ENCODE measurements around the gene FBXO45.
A peak's percentile ranks its signal among the peaks of the same experiment; 100 is the strongest.
"Not testable (repeated sequence)": the region's sequence is repeated elsewhere in the genome, so short reads cannot be mapped to it uniquely, and the experiment has no call there.

Gene FBXO45

DNA sequence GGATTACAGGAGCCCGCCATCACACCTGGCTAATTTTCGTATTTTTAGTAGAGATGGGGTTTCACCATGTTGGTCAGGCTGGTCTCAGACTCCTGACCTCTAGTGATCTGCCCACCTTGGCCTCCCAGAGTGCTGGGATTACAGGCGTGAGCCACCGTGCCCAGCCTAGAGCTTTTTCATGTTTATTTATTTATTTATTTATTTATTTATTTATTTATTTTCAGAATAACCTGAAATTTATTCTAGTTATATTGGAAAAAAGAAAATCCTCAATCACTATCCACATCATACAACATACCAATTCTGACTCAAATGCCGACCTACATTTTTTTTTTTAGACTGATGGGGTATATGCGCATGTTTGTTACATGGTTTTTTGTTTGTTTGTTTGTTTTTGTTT lies 46.8 kb downstream of the FBXO45 start:
- peaks cover 37% of the 10 kb centered on the region for H3K4me1 Mint-ChIP-seq (ENCODE audit: low read depth)
- H3K27ac Mint-ChIP-seq; H3K9me3 Mint-ChIP-seq; DNase-seq (ENCODE audit: low spot score); H3K4me3 Mint-ChIP-seq; H3K27me3 Mint-ChIP-seq (ENCODE audit: low read depth); H3K36me3 Mint-ChIP-seq (ENCODE audit: low read depth): not testable (repeated sequence)

GRCh38 chr3:196617256-196617655 lies 48.8 kb downstream of the FBXO45 start:
- no peaks in the 10 kb centered on the region for H3K36me3 Mint-ChIP-seq (ENCODE audit: low read depth)
- no peak for DNase-seq (ENCODE audit: low spot score)
- no peaks in the 10 kb centered on the region for H3K9me3 Mint-ChIP-seq
- no peaks in the 10 kb centered on the region for H3K27me3 Mint-ChIP-seq (ENCODE audit: low read depth)
- no peak overlapping the region for H3K4me3 Mint-ChIP-seq
- peak overlapping the region; percentile 13 for H3K27ac Mint-ChIP-seq
- H3K4me1 Mint-ChIP-seq (ENCODE audit: low read depth), result peaks cover 26% of the 10 kb centered on the region

DNA sequence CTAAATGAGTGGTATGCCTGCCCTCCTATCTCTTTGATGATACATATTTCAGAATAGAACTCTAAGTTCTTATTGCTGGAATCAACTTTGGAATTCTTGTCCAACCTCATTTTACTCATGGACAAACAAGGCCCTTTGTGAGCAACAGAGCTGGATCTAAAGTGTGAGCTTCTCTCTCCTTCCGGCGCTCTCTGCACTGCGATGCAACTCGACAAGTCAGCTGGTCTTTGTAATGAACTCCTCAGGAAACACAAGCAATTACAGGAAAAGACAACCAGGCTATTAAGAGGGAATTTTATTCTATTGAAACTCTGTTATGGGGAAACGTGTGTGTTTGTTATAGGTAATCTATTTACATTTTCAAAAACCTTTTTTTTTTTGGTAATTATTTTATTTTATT lies 50.8 kb downstream of the FBXO45 start:
- Mint-ChIP-seq H3K36me3 (ENCODE audit: low read depth) (peaks cover under 1% of the 10 kb centered on the region), H3K9me3 (no peaks in the 10 kb centered on the region), H3K4me1 (ENCODE audit: low read depth) (peaks cover 21% of the 10 kb centered on the region), H3K27me3 (ENCODE audit: low read depth) (no peaks in the 10 kb centered on the region), H3K27ac (peak overlapping the region; percentile 78), H3K4me3 (no peak overlapping the region)
- DNase-seq (ENCODE audit: low spot score), result no peak

GRCh38 chr3:196619627-196620026 lies 51.2 kb downstream of the FBXO45 start:
- not testable (repeated sequence) for H3K36me3 Mint-ChIP-seq (ENCODE audit: low read depth); H3K27me3 Mint-ChIP-seq (ENCODE audit: low read depth); DNase-seq (ENCODE audit: low spot score); H3K9me3 Mint-ChIP-seq; H3K4me3 Mint-ChIP-seq
- H3K4me1 Mint-ChIP-seq (ENCODE audit: low read depth), result peaks cover 25% of the 10 kb centered on the region
- H3K27ac Mint-ChIP-seq, result peak overlapping the region; percentile 20

- no peak for DNase-seq (ENCODE audit: low spot score)
- H3K27ac Mint-ChIP-seq, result peak overlapping the region; percentile 37
- no peaks in the 10 kb centered on the region for H3K27me3 Mint-ChIP-seq (ENCODE audit: low read depth)
- no peak overlapping the region for H3K4me3 Mint-ChIP-seq
- H3K9me3 Mint-ChIP-seq, result no peaks in the 10 kb centered on the region
- peaks cover 4% of the 10 kb centered on the region for H3K36me3 Mint-ChIP-seq (ENCODE audit: low read depth)
- H3K4me1 Mint-ChIP-seq (ENCODE audit: low read depth), result peaks cover 30% of the 10 kb centered on the region
Observed at GRCh38 chr3:196620161-196620604, 51.7 kb downstream of the FBXO45 start.

GRCh38 chr3:196620684-196621083 lies 52.2 kb downstream of the FBXO45 start:
- no peak overlapping the region for H3K4me3 Mint-ChIP-seq

GRCh38 chr3:196621611-196622010 lies 53.2 kb downstream of the FBXO45 start:
- Mint-ChIP-seq H3K27me3 (ENCODE audit: low read depth) (no peaks in the 10 kb centered on the region), H3K27ac (no peak overlapping the region), H3K9me3 (no peaks in the 10 kb centered on the region), H3K4me3 (no peak overlapping the region), H3K4me1 (ENCODE audit: low read depth) (peaks cover 37% of the 10 kb centered on the region), H3K36me3 (ENCODE audit: low read depth) (peaks cover 7% of the 10 kb centered on the region)
- no peak for DNase-seq (ENCODE audit: low spot score)

More at GRCh38 chr3:196620684-196621083, 52.2 kb downstream of the FBXO45 start:
- Mint-ChIP-seq H3K9me3 (no peaks in the 10 kb centered on the region), H3K27ac (peak overlapping the region; percentile 37), H3K36me3 (ENCODE audit: low read depth) (peaks cover 7% of the 10 kb centered on the region), H3K4me1 (ENCODE audit: low read depth) (peaks cover 33% of the 10 kb centered on the region), H3K27me3 (ENCODE audit: low read depth) (no peaks in the 10 kb centered on the region)
- DNase-seq (ENCODE audit: low spot score), result no peak

DNA sequence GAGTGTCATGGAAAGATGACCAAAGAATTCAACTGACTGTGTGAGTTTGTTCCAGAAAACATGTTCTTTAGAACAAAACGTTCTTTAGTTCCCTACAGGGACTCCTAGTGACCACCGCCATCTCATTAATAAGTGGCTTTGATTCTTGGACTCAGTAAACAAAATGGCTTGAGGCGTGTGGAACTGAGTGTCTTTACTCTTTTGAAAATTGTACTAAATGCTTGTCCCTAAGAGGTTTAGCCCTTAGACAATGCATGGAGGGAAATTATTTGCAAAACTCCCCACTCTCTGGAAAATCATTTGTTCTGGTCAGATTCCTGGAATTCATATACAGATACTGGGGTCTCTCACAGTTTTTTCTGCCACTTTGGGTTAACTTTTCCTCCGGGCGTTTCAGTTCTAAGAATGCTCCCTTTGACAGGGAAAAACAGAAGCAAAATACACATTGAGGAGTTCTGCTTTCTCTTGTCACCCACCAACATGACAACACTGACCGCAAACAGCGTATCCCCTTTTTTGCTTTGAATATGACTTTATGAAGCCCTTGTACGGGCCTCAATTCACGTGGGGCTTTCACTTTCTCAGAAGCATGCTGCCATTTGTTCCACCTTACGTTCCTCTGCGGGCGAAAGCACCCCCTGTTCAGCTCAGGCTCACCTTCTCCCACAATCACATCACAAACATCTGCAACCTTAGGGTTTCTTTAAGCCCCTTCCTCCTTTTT lies 55.8 kb downstream of the FBXO45 start:
- DNase-seq (ENCODE audit: low spot score), result peak; percentile 66
- Mint-ChIP-seq H3K4me3 (peak overlapping the region; percentile 77), H3K27me3 (ENCODE audit: low read depth) (no peaks in the 10 kb centered on the region), H3K4me1 (ENCODE audit: low read depth) (peaks cover 38% of the 10 kb centered on the region), H3K27ac (peak overlapping the region; percentile 86), H3K36me3 (ENCODE audit: low read depth) (peaks cover 7% of the 10 kb centered on the region), H3K9me3 (no peaks in the 10 kb centered on the region)

DNA sequence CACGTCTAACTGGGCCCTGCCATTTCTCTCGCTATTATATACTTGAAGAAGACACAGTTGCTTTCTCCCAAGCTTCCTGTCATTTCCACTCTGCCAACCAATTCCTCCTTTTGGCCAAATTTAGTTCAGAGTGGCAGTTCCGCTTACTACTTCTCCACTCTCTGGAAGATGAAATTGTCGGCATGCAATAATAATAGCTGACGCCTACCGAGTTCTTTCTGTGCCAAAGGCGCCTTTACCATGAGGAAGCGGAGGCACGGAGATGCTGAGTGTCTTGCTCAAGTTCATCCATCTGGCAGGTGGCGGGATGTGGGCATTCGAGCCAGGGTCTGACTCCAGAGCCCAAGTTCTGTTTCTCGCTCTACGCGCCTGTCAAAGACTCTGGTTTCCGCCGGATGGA lies 56.4 kb downstream of the FBXO45 start:
- no peak for DNase-seq (ENCODE audit: low spot score)
- H3K27me3 Mint-ChIP-seq (ENCODE audit: low read depth), result no peaks in the 10 kb centered on the region
- peak overlapping the region; percentile 77 for H3K4me3 Mint-ChIP-seq
- peaks cover 7% of the 10 kb centered on the region for H3K36me3 Mint-ChIP-seq (ENCODE audit: low read depth)
- H3K9me3 Mint-ChIP-seq, result no peaks in the 10 kb centered on the region
- H3K27ac Mint-ChIP-seq, result peak overlapping the region; percentile 86
- H3K4me1 Mint-ChIP-seq (ENCODE audit: low read depth), result peaks cover 42% of the 10 kb centered on the region

DNA sequence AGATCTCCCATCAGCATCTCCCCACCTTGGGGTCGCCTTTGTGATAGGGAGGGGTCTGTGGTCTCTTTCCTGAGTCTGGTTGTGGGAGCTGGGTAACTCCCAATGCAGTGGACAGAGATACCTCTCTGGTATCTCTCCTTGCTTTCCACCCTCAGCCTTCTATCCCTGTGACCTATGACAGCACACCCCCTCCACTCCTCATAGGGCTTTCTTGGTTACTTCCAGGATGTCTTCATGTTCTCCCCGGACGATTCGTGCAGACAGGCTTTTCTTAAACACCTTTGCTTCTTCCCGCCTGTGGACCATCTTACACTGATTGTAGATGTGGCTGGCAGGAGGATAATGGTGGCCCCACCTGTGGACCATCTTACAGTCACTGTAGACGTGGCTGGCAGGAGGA lies 56.9 kb downstream of the FBXO45 start:
- H3K27ac Mint-ChIP-seq, result peak overlapping the region; percentile 86
- DNase-seq (ENCODE audit: low spot score), result no peak
- no peaks in the 10 kb centered on the region for H3K9me3 Mint-ChIP-seq
- no peaks in the 10 kb centered on the region for H3K27me3 Mint-ChIP-seq (ENCODE audit: low read depth)
- peak overlapping the region; percentile 77 for H3K4me3 Mint-ChIP-seq
- H3K36me3 Mint-ChIP-seq (ENCODE audit: low read depth), result peaks cover 7% of the 10 kb centered on the region
- H3K4me1 Mint-ChIP-seq (ENCODE audit: low read depth), result peaks cover 46% of the 10 kb centered on the region

GRCh38 chr3:196627918-196628231 lies 59.4 kb downstream of the FBXO45 start:
- Mint-ChIP-seq H3K36me3 (ENCODE audit: low read depth) (peaks cover 8% of the 10 kb centered on the region), H3K27ac (no peak overlapping the region), H3K9me3 (no peaks in the 10 kb centered on the region), H3K4me3 (no peak overlapping the region), H3K4me1 (ENCODE audit: low read depth) (peaks cover 56% of the 10 kb centered on the region), H3K27me3 (ENCODE audit: low read depth) (no peaks in the 10 kb centered on the region)
- no peak for DNase-seq (ENCODE audit: low spot score)

- Mint-ChIP-seq H3K9me3 (no peaks in the 10 kb centered on the region), H3K4me1 (ENCODE audit: low read depth) (peaks cover 57% of the 10 kb centered on the region), H3K36me3 (ENCODE audit: low read depth) (peaks cover 8% of the 10 kb centered on the region), H3K4me3 (peak overlapping the region; percentile 50), H3K27ac (peak overlapping the region; percentile 98), H3K27me3 (ENCODE audit: low read depth) (no peaks in the 10 kb centered on the region)
- no peak for DNase-seq (ENCODE audit: low spot score)
Observed at GRCh38 chr3:196629228-196629627, 60.8 kb downstream of the FBXO45 start.

- peaks cover 2% of the 10 kb centered on the region for H3K36me3 Mint-ChIP-seq (ENCODE audit: low read depth)
- H3K27me3 Mint-ChIP-seq (ENCODE audit: low read depth), result no peaks in the 10 kb centered on the region
- H3K4me3 Mint-ChIP-seq, result peak overlapping the region; percentile 80
- H3K9me3 Mint-ChIP-seq, result no peaks in the 10 kb centered on the region
- DNase-seq (ENCODE audit: low spot score), result no peak
- peak overlapping the region; percentile 98 for H3K27ac Mint-ChIP-seq
- H3K4me1 Mint-ChIP-seq (ENCODE audit: low read depth), result peaks cover 53% of the 10 kb centered on the region
Observed at GRCh38 chr3:196631682-196632045, 63.2 kb downstream of the FBXO45 start.

DNA sequence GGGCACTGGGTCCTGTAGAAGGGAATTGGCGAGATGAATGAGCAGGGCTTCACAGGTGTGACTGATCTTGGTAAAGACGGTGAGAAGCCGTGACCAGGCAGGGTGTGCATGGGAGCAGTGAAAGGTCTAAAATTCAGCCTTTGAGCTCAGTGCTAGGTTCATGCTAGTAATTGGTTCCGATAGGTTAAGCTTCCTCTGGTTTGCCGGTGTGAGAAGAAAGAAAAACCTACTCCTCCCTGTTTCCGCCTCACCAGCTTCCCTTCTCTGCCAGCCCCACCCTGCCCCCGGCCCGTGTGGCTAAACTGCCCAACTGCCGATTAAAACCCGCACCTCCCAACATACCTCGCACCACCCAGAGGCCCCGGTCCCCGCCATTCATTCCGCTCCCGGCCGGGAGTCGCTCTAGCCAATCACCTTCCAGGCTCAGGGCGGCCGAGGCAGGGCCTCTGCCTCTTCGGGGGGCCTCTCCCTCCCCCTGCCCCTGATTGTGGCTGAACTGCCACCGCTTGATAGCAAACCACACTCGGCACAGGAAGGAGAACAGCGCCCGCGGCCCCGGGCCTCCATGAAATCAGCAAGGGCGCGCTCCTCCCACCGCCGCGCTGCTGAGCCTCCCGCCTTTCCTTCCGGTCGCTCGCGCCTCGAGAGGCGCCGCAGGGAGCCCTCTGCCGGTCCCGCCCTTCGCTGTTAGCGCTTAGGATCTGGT lies 63.7 kb downstream of the FBXO45 start:
- peak overlapping the region; percentile 98 for H3K27ac Mint-ChIP-seq
- peak overlapping the region; percentile 80 for H3K4me3 Mint-ChIP-seq
- H3K9me3 Mint-ChIP-seq, result no peaks in the 10 kb centered on the region
- H3K4me1 Mint-ChIP-seq (ENCODE audit: low read depth), result peaks cover 52% of the 10 kb centered on the region
- DNase-seq (ENCODE audit: low spot score), result peak; percentile 94
- peaks cover 2% of the 10 kb centered on the region for H3K36me3 Mint-ChIP-seq (ENCODE audit: low read depth)
- no peaks in the 10 kb centered on the region for H3K27me3 Mint-ChIP-seq (ENCODE audit: low read depth)
